ENCODE data around the gene EFNB2. TPM values are rescaled to one million over a fixed set of nuclear protein-coding genes. Genes with fewer than 3 reads are reported as not detected.

The EFNB2 gene
- total RNA-seq, 1 experiment from 2014 or later = 15.9 TPM

DNA sequence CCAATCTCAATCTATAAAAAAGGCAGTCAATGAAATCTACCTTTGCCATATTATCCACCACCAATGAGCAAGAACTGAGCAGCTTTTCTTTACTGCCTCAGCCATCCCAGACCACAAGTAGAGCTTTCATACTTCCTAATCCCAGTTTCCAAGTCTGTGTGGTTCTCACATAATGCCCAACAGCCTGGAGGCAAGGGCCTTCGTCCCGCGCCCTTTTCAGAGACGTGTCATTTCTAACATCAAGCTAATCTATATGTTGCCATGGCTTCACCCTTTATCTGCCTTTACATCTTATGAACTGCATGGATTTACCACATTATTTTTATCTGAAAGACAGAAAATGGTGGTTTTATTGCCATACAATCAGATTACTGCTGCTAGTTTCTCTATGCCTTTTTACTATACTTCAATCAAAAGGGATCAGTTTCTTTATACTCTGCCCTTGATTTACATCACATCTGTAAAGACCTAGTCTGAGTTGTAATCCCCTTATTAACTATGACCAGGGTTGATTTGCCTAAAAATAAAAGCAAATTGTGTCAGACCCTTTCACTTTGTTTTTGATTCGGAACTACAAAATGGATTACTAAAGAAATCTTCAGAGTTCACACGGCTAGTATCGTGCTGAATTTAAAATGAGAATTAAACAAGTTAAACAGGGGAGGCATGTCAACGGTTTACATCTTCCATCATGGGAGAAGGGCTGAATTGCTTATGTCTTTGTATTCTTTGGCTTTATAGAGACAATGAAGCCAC lies 5.9 kb downstream of the EFNB2 start:
- H3K4me3 Mint-ChIP-seq = peak overlapping the region; percentile 48
- H3K27ac Mint-ChIP-seq = peak overlapping the region; percentile 82
- ATAC-seq = no peak
- no peak for DNase-seq (ENCODE audit: low spot score)
- H3K4me1 Mint-ChIP-seq = peaks cover 78% of the 10 kb centered on the region
- H3K9me3 Mint-ChIP-seq = no peaks in the 10 kb centered on the region
- CTCF ChIA-PET = interaction anchor here (0.8 to 1.7 kb wide), 3 partner anchors 13 to 615 kb away, joined by 3 read pairs; no protein-coding TSS in a partner anchor
- no peaks in the 10 kb centered on the region for H3K36me3 Mint-ChIP-seq
- POLR2A ChIA-PET = interaction anchor here (0.6 kb wide), 1 partner anchor 108 kb away, joined by 5 read pairs; no protein-coding TSS in a partner anchor
- TF ChIP-seq TEAD1 (CRISPR knock-in tag; IDR thresholded peaks at IDR 0.05) (no peak), SMAD3 (CRISPR knock-in tag; IDR thresholded peaks at IDR 0.05; ENCODE audit: borderline replicate concordance) (no peak), TCF7 (CRISPR knock-in tag; IDR thresholded peaks at IDR 0.05; ENCODE audit: low read depth) (no peak), FOXP1 (CRISPR knock-in tag; IDR thresholded peaks at IDR 0.05; ENCODE audit: borderline replicate concordance) (no peak), ZNF263 (CRISPR knock-in tag; IDR thresholded peaks at IDR 0.05; ENCODE audit: low read depth) (no peak), ARID4B (CRISPR knock-in tag; IDR thresholded peaks at IDR 0.05; ENCODE audit: borderline replicate concordance) (no peak), FOXP4 (CRISPR knock-in tag; IDR thresholded peaks at IDR 0.05) (no peak), GTF2I (CRISPR knock-in tag; conservative IDR thresholded peaks at IDR 0.05) (no peak), JAZF1 (CRISPR knock-in tag; IDR thresholded peaks at IDR 0.05) (no peak), OVOL2 (CRISPR knock-in tag; IDR thresholded peaks at IDR 0.05; ENCODE audit: borderline replicate concordance) (no peak), ZBTB21 (CRISPR knock-in tag; IDR thresholded peaks at IDR 0.05; ENCODE audit: borderline replicate concordance) (no peak), AR (CRISPR knock-in tag; IDR thresholded peaks at IDR 0.05) (no peak), ATF1 (CRISPR knock-in tag; IDR thresholded peaks at IDR 0.05) (no peak), ESRRA (CRISPR knock-in tag; IDR thresholded peaks at IDR 0.05; ENCODE audit: borderline replicate concordance) (no peak), ZBTB43 (CRISPR knock-in tag; IDR thresholded peaks at IDR 0.05) (no peak), HMGXB4 (CRISPR knock-in tag; IDR thresholded peaks at IDR 0.05) (no peak)
- TF ChIP-seq, protein P1, sequence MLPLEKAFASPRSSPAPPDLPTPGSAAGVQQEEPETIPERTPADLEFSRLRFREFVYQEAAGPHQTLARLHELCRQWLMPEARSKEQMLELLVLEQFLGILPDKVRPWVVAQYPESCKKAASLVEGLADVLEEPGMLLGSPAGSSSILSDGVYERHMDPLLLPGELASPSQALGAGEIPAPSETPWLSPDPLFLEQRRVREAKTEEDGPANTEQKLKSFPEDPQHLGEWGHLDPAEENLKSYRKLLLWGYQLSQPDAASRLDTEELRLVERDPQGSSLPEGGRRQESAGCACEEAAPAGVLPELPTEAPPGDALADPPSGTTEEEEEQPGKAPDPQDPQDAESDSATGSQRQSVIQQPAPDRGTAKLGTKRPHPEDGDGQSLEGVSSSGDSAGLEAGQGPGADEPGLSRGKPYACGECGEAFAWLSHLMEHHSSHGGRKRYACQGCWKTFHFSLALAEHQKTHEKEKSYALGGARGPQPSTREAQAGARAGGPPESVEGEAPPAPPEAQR (CRISPR knock-in tag; IDR thresholded peaks at IDR 0.05) = no peak
- TF ChIP-seq, protein P2, sequence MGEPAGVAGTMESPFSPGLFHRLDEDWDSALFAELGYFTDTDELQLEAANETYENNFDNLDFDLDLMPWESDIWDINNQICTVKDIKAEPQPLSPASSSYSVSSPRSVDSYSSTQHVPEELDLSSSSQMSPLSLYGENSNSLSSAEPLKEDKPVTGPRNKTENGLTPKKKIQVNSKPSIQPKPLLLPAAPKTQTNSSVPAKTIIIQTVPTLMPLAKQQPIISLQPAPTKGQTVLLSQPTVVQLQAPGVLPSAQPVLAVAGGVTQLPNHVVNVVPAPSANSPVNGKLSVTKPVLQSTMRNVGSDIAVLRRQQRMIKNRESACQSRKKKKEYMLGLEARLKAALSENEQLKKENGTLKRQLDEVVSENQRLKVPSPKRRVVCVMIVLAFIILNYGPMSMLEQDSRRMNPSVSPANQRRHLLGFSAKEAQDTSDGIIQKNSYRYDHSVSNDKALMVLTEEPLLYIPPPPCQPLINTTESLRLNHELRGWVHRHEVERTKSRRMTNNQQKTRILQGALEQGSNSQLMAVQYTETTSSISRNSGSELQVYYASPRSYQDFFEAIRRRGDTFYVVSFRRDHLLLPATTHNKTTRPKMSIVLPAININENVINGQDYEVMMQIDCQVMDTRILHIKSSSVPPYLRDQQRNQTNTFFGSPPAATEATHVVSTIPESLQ (CRISPR knock-in tag; IDR thresholded peaks at IDR 0.05) = no peak
- TF ChIP-seq, protein P3, sequence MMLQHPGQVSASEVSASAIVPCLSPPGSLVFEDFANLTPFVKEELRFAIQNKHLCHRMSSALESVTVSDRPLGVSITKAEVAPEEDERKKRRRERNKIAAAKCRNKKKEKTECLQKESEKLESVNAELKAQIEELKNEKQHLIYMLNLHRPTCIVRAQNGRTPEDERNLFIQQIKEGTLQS (CRISPR knock-in tag; conservative IDR thresholded peaks at IDR 0.05) = no peak
- H3K27me3 Mint-ChIP-seq (ENCODE audit: low read depth) = peaks cover 8% of the 10 kb centered on the region

All from WTC11 (cell line).